Sigmoid colon (tissue), 4 donors: ENCODE data around the gene ETFBKMT.

Experiments used
- POLR2A ChIP-seq, 2 donors: fragments of 450-650 bp; IDR thresholded peaks; one replicate each; pipeline ENCODE4 v1.6.1; 2016; ENCODE audit warnings: antibody characterized with exemption in 2 of 2, mild to moderate bottlenecking in 2 of 2, moderate library complexity in 2 of 2
- POLR2AphosphoS5 ChIP-seq, 4 donors: sonication (generic); formaldehyde crosslinking; IDR thresholded peaks; one replicate each; pipeline ENCODE4 v1.6.1; 2017; ENCODE audit warnings: antibody characterized with exemption in 4 of 4
- TF ChIP-seq, protein P1 (sequence below), 4 experiments: fragments of 450-650 bp in 3 of 4; fragments of 200-600 bp in 1 of 4; IDR thresholded peaks; one replicate each; pipeline ENCODE4 v1.5.1; 2016 to 2019; ENCODE audit warnings: antibody characterized with exemption in 4 of 4, mild to moderate bottlenecking in 3 of 4, moderate library complexity in 2 of 4

GRCh38 chr12:31659087-31659942 lies at the start of gene ETFBKMT:
- TF ChIP-seq, protein P1, sequence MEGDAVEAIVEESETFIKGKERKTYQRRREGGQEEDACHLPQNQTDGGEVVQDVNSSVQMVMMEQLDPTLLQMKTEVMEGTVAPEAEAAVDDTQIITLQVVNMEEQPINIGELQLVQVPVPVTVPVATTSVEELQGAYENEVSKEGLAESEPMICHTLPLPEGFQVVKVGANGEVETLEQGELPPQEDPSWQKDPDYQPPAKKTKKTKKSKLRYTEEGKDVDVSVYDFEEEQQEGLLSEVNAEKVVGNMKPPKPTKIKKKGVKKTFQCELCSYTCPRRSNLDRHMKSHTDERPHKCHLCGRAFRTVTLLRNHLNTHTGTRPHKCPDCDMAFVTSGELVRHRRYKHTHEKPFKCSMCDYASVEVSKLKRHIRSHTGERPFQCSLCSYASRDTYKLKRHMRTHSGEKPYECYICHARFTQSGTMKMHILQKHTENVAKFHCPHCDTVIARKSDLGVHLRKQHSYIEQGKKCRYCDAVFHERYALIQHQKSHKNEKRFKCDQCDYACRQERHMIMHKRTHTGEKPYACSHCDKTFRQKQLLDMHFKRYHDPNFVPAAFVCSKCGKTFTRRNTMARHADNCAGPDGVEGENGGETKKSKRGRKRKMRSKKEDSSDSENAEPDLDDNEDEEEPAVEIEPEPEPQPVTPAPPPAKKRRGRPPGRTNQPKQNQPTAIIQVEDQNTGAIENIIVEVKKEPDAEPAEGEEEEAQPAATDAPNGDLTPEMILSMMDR (IDR thresholded peaks at IDR 0.05): peak in 2 of 4 experiments; percentile 28 to 63
- TF ChIP-seq POLR2AphosphoS5 (IDR thresholded peaks at IDR 0.05): peak; percentile 43 to 72 (median 66)
- no peak for TF ChIP-seq POLR2A (IDR thresholded peaks at IDR 0.05)
